ENCODE measurements around the gene KCNK10. TPM values are rescaled to one million over a fixed set of nuclear protein-coding genes. Genes with fewer than 3 reads are reported as not detected.

KCNK10 gene
- polyA plus RNA-seq, 6 donors from 2014 or later: not detected

DNA sequence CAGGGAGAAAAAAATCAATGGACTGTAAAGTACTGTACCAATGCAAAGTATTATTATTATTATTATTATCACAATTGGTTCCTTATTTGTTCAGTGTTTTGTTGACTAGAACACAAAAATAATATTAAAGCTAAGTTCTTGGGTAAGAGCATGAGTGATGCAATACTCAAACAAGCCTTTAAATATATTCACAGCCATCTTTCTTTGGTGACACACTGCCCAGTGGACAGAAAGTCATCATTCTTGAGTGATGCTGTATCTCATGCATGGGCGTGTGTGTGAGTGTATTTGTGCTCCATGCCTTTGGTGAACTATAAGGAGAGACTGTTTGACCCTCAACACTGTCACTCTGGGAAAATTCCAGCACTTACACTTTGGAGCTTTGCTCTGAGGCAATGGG, 93.6 kb downstream of the KCNK10 start:
- no peak overlapping the region for H3K4me3 Mint-ChIP-seq
- H3K27me3 Mint-ChIP-seq: peaks cover 13 to 24% (median 15%) of the 10 kb centered on the region in 3 donors
- ATAC-seq (ENCODE audit: low read depth in 2 of 2) (no peak), DNase-seq (no peak)
- no peaks in the 10 kb centered on the region for H3K36me3 Mint-ChIP-seq
- H3K4me1 Mint-ChIP-seq: no peaks in the 10 kb centered on the region
- H3K27ac Mint-ChIP-seq: no peak overlapping the region
- H3K9me3 Mint-ChIP-seq: peaks cover 0 to 2% (median 0%) of the 10 kb centered on the region in 7 donors

DNA sequence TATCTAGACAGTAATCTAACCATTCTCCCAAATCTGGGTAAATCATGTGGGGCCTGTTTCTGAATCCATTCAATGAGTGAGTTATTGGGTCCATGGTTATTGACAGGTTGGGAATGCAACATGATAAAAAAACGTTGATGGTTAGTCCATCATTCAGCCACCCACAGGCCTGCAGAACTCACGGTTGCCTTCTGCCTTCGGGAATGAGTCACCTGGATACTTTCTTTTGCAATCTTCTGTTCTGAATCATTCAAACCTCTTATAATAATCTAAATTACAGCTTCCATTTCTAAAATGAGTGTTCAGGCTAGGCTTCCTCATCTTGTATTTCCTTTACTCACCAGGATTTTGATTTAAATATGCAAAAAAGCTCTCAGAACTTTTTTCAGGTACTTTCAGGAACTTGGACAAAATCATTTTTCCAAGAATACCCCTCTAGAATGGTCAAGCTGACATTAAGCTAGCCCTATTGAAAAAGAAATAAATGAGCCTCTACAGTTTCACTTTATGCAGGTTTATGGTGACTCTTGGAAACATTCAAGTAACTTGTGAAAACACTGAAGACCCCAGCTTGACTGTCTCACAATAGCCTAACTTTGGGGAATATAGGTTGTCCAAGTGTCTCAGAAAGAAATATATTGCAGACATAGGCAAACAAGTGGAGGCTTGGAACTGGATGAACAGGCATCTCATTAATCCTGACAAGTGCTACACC, 94.4 kb downstream of the KCNK10 start:
- H3K4me3 Mint-ChIP-seq: no peak overlapping the region
- H3K27me3 Mint-ChIP-seq: peaks cover 13 to 24% (median 14%) of the 10 kb centered on the region in 3 donors
- peaks cover 0 to 8% (median 1%) of the 10 kb centered on the region in 7 donors for H3K9me3 Mint-ChIP-seq
- peaks cover 1 to 2% of the 10 kb centered on the region in 2 donors for H3K36me3 Mint-ChIP-seq
- ATAC-seq (ENCODE audit: low read depth in 2 of 2): no peak
- DNase-seq: no peak
- H3K4me1 Mint-ChIP-seq: no peaks in the 10 kb centered on the region
- H3K27ac Mint-ChIP-seq: no peak overlapping the region

DNA sequence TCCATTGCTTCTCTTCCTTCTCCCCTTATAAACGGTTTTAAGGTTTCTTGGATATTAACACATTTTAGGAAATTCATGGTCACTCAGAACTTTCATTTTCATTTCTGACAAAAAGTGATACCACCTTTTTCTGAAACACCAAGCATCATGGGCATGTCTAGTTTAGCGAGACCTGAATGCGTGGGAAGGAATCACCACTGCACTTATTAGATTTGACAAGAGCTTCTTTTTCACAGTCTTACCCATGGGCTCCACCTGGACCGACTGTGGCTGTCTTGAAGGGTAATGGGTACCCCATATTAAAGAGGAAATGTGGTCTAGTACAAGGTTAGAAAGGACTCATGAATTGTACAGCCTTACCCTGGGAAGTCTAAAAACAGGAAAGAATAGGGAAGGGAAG, 95.4 kb downstream of the KCNK10 start:
- ATAC-seq (ENCODE audit: low read depth in 2 of 2) (no peak), DNase-seq (no peak)
- Mint-ChIP-seq H3K4me3 (no peak overlapping the region), H3K36me3 (peaks cover 5 to 11% of the 10 kb centered on the region in 2 donors), H3K27ac (peak overlapping the region in 1 of 6 donors; percentile 64), H3K9me3 (peaks cover 3 to 18% (median 10%) of the 10 kb centered on the region in 7 donors), H3K4me1 (no peaks in the 10 kb centered on the region), H3K27me3 (peaks cover 12 to 24% (median 13%) of the 10 kb centered on the region in 3 donors)

DNA sequence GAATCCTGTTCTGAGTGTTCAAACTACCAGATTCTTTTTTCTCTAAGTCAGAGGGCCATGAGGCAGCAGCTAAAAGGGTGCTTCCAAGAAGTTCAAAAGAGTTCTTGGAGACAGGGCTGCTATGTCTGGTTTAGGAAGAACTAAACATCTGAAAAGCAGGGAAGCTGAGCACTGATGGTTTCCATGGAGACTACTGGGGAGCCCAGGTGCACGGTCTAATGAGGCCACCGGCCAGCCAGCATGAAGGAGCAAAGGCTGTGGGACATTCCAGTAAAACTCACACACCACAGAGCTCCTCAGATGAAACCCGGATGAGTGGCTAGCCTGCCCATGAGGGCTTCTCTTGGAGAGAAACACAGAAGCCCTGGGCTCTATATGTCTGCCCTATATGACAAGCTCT, 97.3 kb downstream of the KCNK10 start:
- DNase-seq (no peak), ATAC-seq (ENCODE audit: low read depth in 2 of 2) (no peak)
- Mint-ChIP-seq H3K4me3 (no peak overlapping the region), H3K9me3 (peaks cover 8 to 34% (median 18%) of the 10 kb centered on the region in 7 donors), H3K36me3 (peaks cover 5 to 20% of the 10 kb centered on the region in 2 donors), H3K27me3 (peaks cover 12 to 24% (median 13%) of the 10 kb centered on the region in 3 donors), H3K4me1 (no peaks in the 10 kb centered on the region), H3K27ac (no peak overlapping the region)

DNA sequence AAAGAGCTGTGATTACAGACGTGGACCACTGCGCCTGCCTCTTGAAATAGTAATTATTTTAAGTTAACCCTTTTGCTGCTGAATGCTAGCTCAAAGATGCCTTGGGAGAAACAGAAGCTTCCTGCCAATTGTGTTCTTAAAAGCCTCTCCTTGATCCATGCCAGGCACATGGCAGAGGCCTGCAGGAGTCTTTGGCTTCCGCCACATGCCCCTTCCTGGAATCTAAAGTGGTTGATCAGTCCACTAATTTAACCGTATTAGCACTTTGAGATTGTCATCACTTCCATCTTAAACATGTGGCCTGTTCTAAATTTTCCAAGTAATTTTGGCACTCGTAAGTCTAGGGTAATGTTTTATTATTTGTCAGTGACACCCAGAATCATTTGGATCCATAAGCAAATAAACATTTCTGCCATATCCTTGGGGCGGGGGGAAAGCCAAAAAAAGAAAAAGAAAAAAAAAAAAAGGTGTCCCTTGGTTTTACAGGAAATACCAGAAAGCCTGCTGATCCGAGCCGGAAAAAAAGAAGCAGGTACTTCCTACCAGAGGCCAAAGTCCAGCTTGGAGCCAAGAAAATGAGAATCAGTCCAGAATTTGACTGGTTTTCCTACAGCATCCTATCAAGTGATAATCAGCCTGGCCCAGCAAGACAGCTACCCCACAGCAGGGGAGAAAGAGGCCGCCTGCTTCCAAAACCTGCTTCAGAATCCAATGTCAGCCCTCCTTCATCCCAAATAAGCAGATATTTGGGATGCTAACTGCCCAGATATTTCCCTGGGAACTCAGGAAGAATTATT, 104.8 kb downstream of the KCNK10 start:
- peaks cover 0 to 4% (median 0%) of the 10 kb centered on the region in 3 donors for H3K27me3 Mint-ChIP-seq
- DNase-seq (no peak), ATAC-seq (ENCODE audit: low read depth in 2 of 2) (no peak)
- no peak overlapping the region for H3K4me3 Mint-ChIP-seq
- H3K9me3 Mint-ChIP-seq: peaks cover 9 to 22% (median 13%) of the 10 kb centered on the region in 7 donors
- peaks cover under 1 to 15% of the 10 kb centered on the region in 2 donors for H3K36me3 Mint-ChIP-seq
- H3K4me1 Mint-ChIP-seq: no peaks in the 10 kb centered on the region
- no peak overlapping the region for H3K27ac Mint-ChIP-seq

DNA sequence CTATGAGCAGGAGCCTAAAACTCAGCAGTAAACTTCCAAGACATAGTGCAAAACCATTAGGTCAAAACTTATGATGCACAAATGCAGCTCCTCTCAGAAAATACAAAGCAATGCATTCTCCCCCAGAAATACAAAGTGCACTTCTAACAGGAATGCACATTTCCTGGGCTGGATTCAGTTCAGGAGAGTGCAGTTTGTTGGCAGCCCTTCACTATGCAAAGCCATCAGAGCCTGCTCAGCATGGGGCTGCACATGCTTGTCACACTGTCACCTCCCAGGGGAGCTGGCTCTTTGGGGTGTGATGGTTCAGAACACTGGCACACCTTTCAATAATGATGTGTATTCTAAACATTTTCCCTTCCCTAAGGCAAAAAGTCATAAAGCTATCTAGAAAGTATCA, 110.4 kb downstream of the KCNK10 start:
- H3K27me3 Mint-ChIP-seq: peaks cover 7 to 13% (median 8%) of the 10 kb centered on the region in 3 donors
- DNase-seq: no peak
- no peak overlapping the region for H3K4me3 Mint-ChIP-seq
- H3K9me3 Mint-ChIP-seq: no peaks in the 10 kb centered on the region
- no peak for ATAC-seq (ENCODE audit: low read depth in 2 of 2)
- H3K36me3 Mint-ChIP-seq: no peaks in the 10 kb centered on the region
- no peak overlapping the region for H3K27ac Mint-ChIP-seq
- H3K4me1 Mint-ChIP-seq: no peaks in the 10 kb centered on the region

DNA sequence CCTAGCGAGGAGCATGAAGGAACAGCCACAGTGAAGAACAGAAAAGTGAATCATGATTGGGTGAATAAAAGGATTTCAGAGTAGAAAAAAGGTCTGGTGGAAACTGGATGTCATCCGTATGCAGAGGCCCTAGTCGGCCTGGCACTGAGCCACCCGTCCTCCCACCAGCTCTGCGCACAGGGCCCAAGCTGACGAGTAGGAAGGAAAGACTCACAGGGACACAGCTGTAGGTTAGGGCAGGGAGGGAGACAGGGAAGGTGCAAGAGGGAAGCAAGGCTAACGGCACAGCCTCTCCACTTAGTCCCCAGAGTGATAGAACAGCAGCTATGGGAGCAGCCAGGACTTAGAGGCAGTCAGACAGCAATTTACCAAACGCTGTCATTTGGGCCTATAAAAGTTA, 112.6 kb downstream of the KCNK10 start:
- Mint-ChIP-seq H3K36me3 (no peaks in the 10 kb centered on the region), H3K4me1 (no peaks in the 10 kb centered on the region), H3K27me3 (peaks cover 5 to 13% (median 7%) of the 10 kb centered on the region in 3 donors), H3K9me3 (no peaks in the 10 kb centered on the region), H3K4me3 (no peak overlapping the region), H3K27ac (no peak overlapping the region)
- DNase-seq: no peak
- no peak for ATAC-seq (ENCODE audit: low read depth in 2 of 2)

DNA sequence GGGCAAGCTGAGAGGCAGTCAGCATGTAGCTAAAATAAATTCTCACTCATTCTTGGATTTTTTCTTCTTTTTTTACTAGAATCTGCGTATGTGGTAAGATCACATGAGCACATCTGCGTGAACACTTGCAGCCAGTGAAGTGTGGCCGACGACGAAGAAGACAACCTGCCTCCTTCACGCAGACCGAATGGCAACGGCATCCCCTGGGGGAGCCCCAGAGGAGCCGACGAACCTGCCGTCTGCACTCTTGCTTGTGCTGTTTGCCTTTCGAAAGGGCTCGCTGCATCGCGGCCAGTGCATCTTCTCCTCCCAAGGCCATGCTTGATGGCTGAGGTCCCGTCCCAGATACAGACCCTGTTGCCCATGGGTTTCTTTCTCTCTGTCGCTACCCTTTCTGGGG, 113.8 kb downstream of the KCNK10 start:
- H3K4me3 Mint-ChIP-seq: no peak overlapping the region
- no peaks in the 10 kb centered on the region for H3K9me3 Mint-ChIP-seq
- H3K27me3 Mint-ChIP-seq: peaks cover 7 to 24% (median 9%) of the 10 kb centered on the region in 3 donors
- DNase-seq (no peak), ATAC-seq (ENCODE audit: low read depth in 2 of 2) (peak in 1 of 2 donors; percentile 21)
- H3K4me1 Mint-ChIP-seq: no peaks in the 10 kb centered on the region
- no peak overlapping the region for H3K27ac Mint-ChIP-seq
- no peaks in the 10 kb centered on the region for H3K36me3 Mint-ChIP-seq

DNA sequence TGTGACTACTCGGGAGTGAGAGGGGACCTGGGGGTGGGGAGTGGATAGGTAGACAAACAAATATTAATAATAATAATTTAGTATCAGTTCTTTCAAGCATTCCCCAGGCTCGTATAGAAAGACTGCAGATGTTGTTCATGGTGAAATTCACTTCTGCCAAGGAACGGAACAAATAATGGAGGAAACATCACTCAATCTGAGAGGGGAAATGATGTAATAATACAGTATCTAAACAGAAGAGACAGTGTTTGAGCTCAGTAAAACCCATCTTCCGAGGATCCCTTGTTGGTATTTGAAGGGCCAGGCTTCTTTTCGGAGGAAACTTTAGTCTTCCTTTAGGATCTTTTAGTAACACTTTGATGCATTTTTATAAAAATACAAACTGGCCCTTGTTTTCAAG, 114.2 kb downstream of the KCNK10 start:
- Mint-ChIP-seq H3K9me3 (no peaks in the 10 kb centered on the region), H3K4me3 (no peak overlapping the region), H3K4me1 (no peaks in the 10 kb centered on the region), H3K27ac (no peak overlapping the region), H3K36me3 (no peaks in the 10 kb centered on the region), H3K27me3 (peaks cover 7 to 28% (median 9%) of the 10 kb centered on the region in 3 donors)
- DNase-seq (no peak), ATAC-seq (ENCODE audit: low read depth in 2 of 2) (no peak)

DNA sequence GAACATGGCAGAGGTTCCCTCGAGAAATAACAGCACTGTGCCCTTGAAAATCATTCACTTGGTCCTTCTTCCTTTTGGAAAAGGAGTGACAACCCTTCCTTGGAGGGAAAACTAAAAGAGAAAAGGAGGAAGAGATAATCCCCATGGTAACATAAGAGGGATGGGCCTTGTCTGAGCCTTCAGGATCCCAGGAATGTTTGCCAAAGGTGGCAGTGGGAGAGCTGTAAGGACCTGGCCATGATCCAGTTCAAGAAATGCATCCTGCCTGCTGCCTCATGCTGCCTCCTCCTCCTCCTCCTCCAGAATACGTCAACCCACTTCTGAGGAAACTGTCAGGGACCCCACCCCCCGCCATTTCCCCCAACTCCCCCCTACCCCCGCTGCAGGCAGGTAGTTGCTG, 118.8 kb downstream of the KCNK10 start:
- H3K9me3 Mint-ChIP-seq: peaks cover 0 to 4% (median 0%) of the 10 kb centered on the region in 7 donors
- H3K4me1 Mint-ChIP-seq: no peaks in the 10 kb centered on the region
- H3K36me3 Mint-ChIP-seq: no peaks in the 10 kb centered on the region
- DNase-seq: no peak
- ATAC-seq (ENCODE audit: low read depth in 2 of 2): no peak
- H3K27me3 Mint-ChIP-seq: peaks cover 4 to 32% (median 11%) of the 10 kb centered on the region in 3 donors
- no peak overlapping the region for H3K27ac Mint-ChIP-seq
- no peak overlapping the region for H3K4me3 Mint-ChIP-seq

DNA sequence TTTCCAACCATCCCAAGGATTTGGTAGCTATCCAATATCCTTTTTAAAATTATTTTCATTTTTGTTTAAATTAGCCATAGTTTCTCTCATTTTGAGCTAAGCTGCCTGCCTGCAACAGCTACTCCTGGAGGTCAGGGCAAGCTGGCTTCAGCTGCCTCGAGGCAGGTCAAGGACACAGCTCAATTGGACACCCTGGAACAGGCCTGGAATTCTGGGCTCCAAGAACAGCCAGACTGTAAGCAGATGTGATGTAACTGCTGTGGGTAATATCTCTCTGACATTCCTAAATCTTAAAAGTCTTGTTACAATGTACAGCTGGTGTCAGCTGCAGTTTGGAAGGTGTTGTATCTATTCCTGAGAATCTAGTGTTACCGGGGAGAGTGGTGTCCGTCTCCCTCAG, 119.8 kb downstream of the KCNK10 start:
- DNase-seq: no peak
- Mint-ChIP-seq H3K9me3 (peaks cover 0 to 4% (median 0%) of the 10 kb centered on the region in 7 donors), H3K27me3 (peaks cover 9 to 29% (median 12%) of the 10 kb centered on the region in 3 donors), H3K27ac (peak overlapping the region in 1 of 6 donors; percentile 11), H3K4me3 (no peak overlapping the region), H3K36me3 (no peaks in the 10 kb centered on the region), H3K4me1 (no peaks in the 10 kb centered on the region)
- ATAC-seq (ENCODE audit: low read depth in 2 of 2): no peak

DNA sequence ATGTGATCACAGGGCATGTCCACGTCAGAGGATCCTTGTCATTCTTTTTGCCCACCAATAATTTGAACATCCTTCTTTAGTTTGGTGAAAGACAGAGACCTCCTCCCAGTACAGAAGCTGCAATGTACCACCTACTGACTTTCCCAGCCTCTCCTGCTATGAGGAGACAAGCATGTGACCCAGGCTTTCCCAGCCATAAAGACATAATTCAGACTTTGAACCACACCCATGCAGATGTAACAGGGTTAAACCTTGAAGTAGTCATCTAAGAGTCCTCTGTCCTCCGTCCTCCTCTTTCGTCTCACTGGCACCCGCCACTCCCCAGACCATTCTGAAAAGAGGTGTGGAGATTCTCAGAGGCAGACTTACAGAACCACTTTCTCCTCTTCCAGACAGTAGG, 120.8 kb downstream of the KCNK10 start:
- H3K9me3 Mint-ChIP-seq: peaks cover 0 to 4% (median 0%) of the 10 kb centered on the region in 7 donors
- no peak overlapping the region for H3K4me3 Mint-ChIP-seq
- no peaks in the 10 kb centered on the region for H3K36me3 Mint-ChIP-seq
- DNase-seq (no peak), ATAC-seq (ENCODE audit: low read depth in 2 of 2) (no peak)
- no peak overlapping the region for H3K27ac Mint-ChIP-seq
- no peaks in the 10 kb centered on the region for H3K4me1 Mint-ChIP-seq
- peaks cover 10 to 29% (median 12%) of the 10 kb centered on the region in 3 donors for H3K27me3 Mint-ChIP-seq

DNA sequence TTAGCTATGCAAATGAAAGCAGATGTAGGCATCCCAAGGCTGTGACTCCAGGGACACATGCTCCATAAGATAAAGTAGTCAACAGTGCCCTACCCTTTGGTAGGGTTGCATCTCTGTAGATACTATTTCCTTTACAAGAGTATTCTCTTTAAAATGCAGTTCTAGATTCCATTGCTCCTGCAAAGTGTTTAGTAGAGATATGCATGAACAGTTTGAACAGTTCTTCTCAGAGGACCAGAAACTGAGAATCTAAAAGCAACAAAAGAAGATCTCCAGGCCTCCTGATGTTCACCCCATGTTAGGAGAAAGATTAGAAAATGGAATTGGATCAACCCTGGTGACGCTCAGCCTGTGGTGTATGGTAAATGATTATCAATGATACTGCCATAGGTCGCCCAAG, 121.2 kb downstream of the KCNK10 start:
- H3K4me1 Mint-ChIP-seq: no peaks in the 10 kb centered on the region
- H3K27ac Mint-ChIP-seq: no peak overlapping the region
- H3K4me3 Mint-ChIP-seq: no peak overlapping the region

DNA sequence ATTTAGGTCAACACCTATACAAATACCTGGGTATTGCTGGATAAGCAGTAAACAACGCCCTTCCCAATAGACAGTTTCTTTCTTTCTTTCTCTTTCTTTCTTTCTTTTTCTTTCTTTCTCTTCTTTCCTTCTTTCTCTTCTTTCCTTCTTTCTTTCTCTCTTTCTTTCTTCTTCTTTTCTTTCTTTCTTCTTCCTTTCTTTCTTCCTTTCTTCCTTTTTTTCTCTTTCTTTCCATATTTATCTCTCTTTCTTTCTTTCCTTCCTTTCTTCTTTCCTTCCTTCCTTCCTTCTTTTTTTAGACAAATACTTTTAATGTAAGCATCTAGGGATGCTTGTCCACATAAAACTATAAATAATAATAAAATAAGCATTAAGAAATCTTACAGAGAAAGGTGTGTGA, 123.2 kb downstream of the KCNK10 start:
- no peak for ATAC-seq (ENCODE audit: low read depth in 2 of 2)

More for the DNA sequence above, 121.2 kb downstream of the KCNK10 start:
- H3K27me3 Mint-ChIP-seq: peaks cover 11 to 29% (median 12%) of the 10 kb centered on the region in 3 donors
- ATAC-seq (ENCODE audit: low read depth in 2 of 2) (no peak), DNase-seq (no peak)
- H3K36me3 Mint-ChIP-seq: no peaks in the 10 kb centered on the region
- H3K9me3 Mint-ChIP-seq: peaks cover 0 to 4% (median 0%) of the 10 kb centered on the region in 7 donors

More for the DNA sequence above, 123.2 kb downstream of the KCNK10 start:
- DNase-seq: no peak
- H3K4me1 Mint-ChIP-seq: no peaks in the 10 kb centered on the region
- H3K27ac Mint-ChIP-seq: no peak overlapping the region
- peaks cover 21 to 40% (median 25%) of the 10 kb centered on the region in 3 donors for H3K27me3 Mint-ChIP-seq
- H3K4me3 Mint-ChIP-seq: no peak overlapping the region
- H3K36me3 Mint-ChIP-seq: no peaks in the 10 kb centered on the region
- peaks cover 0 to 6% (median 0%) of the 10 kb centered on the region in 7 donors for H3K9me3 Mint-ChIP-seq

Data from naive B cell (primary cell).